Stimulated activated CD4-positive, alpha-beta T cell treated with anti-CD3 and anti-CD28 coated beads, Interleukin-1b, Interleukin-23, amount 100 ng/mL, for 1 hour (primary cell): ENCODE data around the gene REM1.

Source experiments
- DNase-seq, 2 donors: peaks; one replicate each; pipeline ENCODE4 v3.0.0-alpha.2; 2020; ENCODE audit warnings: low read depth in 2 of 2

The REM1 gene

DNA sequence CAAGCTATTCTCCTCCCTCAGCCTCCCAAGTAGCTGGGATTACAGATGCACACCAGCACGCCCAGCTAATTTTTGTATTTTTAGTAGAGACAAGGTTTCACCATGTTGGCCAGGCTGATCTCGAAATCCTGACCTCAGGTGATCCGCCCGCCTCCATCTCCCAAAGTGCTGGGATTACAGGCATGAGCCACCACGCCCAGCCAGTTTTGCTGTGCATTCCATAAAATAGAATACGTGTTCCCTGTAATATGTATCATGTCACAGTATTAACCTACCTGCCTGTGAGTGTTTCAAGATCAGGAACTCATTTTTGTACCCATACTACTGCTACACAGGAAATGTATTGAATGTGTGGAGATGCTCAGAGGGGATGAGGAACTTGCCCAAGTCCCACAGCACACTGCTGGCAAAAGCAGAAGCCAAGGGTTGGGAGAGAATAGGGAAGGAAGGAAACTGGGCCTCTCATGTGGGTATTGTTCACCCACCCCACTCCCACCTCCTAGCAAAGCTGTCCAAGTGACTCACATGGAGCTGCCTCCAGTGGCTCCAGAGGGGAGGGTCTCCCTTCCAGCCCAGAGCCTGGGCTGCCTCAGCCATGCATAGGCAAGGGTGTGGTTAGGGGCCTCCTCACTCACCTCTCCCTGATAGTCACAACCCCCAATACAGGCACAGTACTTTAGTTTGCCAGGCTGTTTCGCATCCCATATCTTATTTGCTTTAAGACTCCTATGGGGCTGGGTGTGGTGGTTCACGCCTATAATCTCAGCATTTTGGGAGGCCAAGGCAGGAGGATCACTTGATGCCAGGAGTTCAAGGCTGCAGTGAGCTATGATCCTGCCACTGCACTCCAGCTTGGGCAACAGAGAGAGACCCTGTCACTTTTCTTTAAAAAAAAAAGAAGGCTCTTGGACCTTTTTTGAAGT lies 48.5 kb downstream of the REM1 start:
- DNase-seq, result no peak

DNA sequence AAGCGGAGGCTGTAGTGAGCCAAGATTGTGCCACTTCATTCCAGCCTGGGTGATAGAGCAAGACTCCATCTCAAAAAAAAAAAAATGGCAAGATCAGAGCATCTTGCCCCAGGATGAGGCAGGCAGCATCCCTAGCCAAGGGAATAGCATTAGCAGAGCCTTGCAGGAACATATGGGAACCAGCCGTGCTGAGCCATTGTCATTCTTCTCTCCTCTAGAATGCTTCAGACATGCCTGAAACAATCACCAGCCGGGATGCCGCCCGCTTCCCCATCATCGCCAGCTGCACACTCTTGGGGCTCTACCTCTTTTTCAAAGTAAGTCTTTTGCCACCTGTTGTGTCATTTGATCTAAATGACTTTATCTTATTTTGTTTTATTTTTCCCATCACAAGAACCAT lies 52.2 kb downstream of the REM1 start:
- DNase-seq, result no peak
